ENCODE data around the gene TLK2.

Gene TLK2

GRCh38 chr17:62653826-62654761 lies 175.5 kb downstream of the TLK2 start:
- peak; percentile 71 for DNase-seq

GRCh38 chr17:62655656-62656055 lies 177.0 kb downstream of the TLK2 start:
- DNase-seq = no peak

GRCh38 chr17:62656446-62656845 lies 177.8 kb downstream of the TLK2 start:
- DNase-seq = no peak

GRCh38 chr17:62657145-62657665 lies 178.6 kb downstream of the TLK2 start:
- no peak for DNase-seq

DNA sequence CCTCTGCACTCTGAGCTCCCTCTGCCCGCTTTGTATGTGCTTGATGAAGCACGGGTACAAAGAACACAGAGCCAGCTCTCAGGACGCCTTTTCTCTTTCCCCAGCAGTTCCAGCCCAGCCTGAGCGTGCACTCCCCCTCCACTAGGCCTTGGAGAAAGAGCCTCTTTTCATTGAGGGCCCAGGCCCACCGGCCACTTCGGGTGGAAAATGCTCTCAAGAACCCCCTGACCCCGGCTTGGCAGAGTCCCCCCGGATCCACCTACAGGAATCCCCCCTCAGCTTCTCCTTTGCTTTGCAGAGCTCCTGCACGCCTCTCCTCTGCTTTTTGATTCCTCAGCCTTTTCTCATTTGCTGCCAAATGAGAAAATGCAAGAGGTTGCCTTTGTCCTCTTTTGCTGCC lies 179.1 kb downstream of the TLK2 start:
- peak; percentile 27 for DNase-seq

DNA sequence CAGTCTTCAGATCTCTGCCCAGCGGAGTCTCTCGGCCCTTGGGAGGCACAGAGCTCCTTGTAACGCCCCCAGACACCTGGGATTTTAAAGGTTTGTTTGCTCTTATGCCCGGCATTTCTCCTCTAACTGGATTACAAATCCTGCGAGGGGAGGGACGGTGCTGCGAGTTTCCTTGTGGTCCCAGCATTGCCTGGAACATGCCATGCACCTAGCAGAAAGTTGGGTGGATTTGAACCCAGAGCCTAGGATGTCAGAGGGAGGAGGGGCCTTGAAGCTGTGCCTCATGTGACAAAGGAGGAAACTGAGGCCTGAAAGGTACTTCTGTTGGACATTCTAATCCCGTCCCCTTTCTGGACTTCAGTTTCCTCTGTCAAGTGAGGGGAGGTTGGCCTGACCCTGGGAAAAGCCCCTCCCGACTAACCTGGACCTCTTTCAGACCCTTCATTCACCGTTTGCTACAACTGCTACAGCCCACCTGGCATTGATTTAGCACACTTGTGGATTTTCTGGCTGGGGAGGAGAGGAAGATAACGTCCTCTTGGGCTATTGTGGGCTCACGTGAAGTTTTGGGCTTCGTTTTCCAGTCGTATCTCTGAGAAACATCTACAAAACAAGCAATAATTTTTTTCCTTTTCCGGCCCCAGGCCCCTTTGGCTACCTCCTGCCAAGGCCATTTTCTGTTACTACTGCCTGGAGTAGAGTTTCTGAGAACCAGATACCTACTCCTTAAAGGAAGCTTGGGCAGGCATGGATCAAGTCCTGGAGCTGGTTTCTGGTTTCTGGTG lies 179.7 kb downstream of the TLK2 start:
- no peak for DNase-seq

DNA sequence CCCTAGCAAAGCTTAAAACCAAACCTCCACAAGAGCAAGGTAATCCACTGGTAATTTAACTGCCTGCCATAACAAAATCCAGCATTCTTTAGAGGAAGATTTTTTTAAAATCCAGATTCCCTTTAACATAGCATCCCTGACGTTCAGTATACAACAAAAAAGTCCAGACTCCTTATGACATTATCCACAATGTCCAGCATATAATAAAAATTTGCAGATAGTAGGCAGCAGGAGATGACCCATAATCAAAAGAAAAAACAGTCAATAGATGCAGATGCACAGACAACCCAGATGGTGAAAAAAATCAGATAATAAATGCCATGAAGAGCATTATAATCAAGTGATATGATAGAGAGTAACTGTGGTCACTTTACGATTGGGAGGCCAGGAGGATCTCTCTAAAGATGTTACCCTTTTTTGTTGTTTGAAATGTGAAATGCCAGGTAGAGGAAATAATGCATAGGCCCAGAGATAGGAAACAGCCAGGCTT lies 182.0 kb downstream of the TLK2 start:
- DNase-seq = no peak

- DNase-seq = no peak
Measured at GRCh38 chr17:62661337-62661736, 182.7 kb downstream of the TLK2 start.

GRCh38 chr17:62662855-62663254 lies 184.2 kb downstream of the TLK2 start:
- no peak for DNase-seq
